ENCODE measurements around the gene KAZN.

The KAZN gene

GRCh38 chr1:15100880-15101760, 502.6 kb downstream of the KAZN start:
- DNase-seq, result no peak

- no peak for DNase-seq
These were observed 503.3 kb downstream of the KAZN start for GRCh38 chr1:15101801-15102200.

- DNase-seq, result no peak
These were observed 504.2 kb downstream of the KAZN start for GRCh38 chr1:15102646-15103045.

GRCh38 chr1:15103211-15103610, 504.7 kb downstream of the KAZN start:
- DNase-seq, result no peak

- no peak for DNase-seq
These were observed 505.4 kb downstream of the KAZN start for GRCh38 chr1:15103906-15104305.

GRCh38 chr1:15104768-15105167, 506.3 kb downstream of the KAZN start:
- no peak for DNase-seq

GRCh38 chr1:15106608-15107007, 508.1 kb downstream of the KAZN start:
- no peak for DNase-seq

GRCh38 chr1:15107058-15107687, 508.7 kb downstream of the KAZN start:
- no peak for DNase-seq

GRCh38 chr1:15107911-15108310, 509.4 kb downstream of the KAZN start:
- DNase-seq, result no peak

GRCh38 chr1:15110128-15110866, 511.8 kb downstream of the KAZN start:
- DNase-seq, result no peak

- DNase-seq, result no peak
These were observed 512.4 kb downstream of the KAZN start for GRCh38 chr1:15110867-15111230.

- no peak for DNase-seq
These were observed 514.7 kb downstream of the KAZN start for GRCh38 chr1:15113146-15113545.

GRCh38 chr1:15114884-15115283, 516.4 kb downstream of the KAZN start:
- no peak for DNase-seq

GRCh38 chr1:15115542-15116330, 517.3 kb downstream of the KAZN start:
- no peak for DNase-seq

GRCh38 chr1:15116966-15117365, 518.5 kb downstream of the KAZN start:
- no peak for DNase-seq

GRCh38 chr1:15117671-15118325, 519.3 kb downstream of the KAZN start:
- no peak for DNase-seq

GRCh38 chr1:15118579-15118978, 520.1 kb downstream of the KAZN start:
- DNase-seq, result no peak

GRCh38 chr1:15120251-15120945, 521.9 kb downstream of the KAZN start:
- no peak for DNase-seq

- no peak for DNase-seq
These were observed 523.8 kb downstream of the KAZN start for GRCh38 chr1:15122331-15122730.

- no peak for DNase-seq
These were observed 524.8 kb downstream of the KAZN start for GRCh38 chr1:15123270-15123669.

GRCh38 chr1:15123925-15124324, 525.4 kb downstream of the KAZN start:
- DNase-seq, result no peak
